PC-3 (cell line): ENCODE measurements around the gene ASB10. TPM values are rescaled to one million over a fixed set of nuclear protein-coding genes. Genes with fewer than 3 reads are reported as not detected.

Experiments used
- ATAC-seq: fragments of 200-7000 bp; cut with Tn5 transposase; 2 replicates; pipeline ENCODE4 v1.9.1; 2020; ENCODE audit warnings: mild to moderate bottlenecking, moderate library complexity
- BruUV-seq: library from RNA; stranded (reverse); fragments of 400-500 nt; replicated peaks from 2 replicates; lab custom pipeline; 2021; lab: Mats Ljungman, UMichigan
- CTCF ChIA-PET: fragments of 300-600 bp; sonication (Branson Sonifier 250); formaldehyde crosslinking; loops from one replicate; lab custom pipeline; 2022; ENCODE audit warnings: antibody characterized with exemption; lab: Charles Lee
- POLR2A ChIA-PET: fragments of 300-600 bp; sonication (Branson Sonifier 250); formaldehyde crosslinking; loops from one replicate; lab custom pipeline; 2022; ENCODE audit warnings: antibody characterized with exemption; ENCODE audit not compliant: unreplicated experiment; lab: Charles Lee
- DNase-seq: peaks from one replicate; pipeline ENCODE4 v3.0.0-alpha.2; 2015
- H2AFZ ChIP-seq: fragments of 300-600 bp; sonication (generic); 2 replicates; pipeline ENCODE4 v1.6.0; 2016; ENCODE audit warnings: antibody characterized with exemption, low read length
- H3F3A ChIP-seq: fragments of 300-600 bp; sonication (generic); one replicate; pipeline ENCODE4 v1.6.0; 2017; ENCODE audit warnings: antibody characterized with exemption, low read length, control low read depth, mild to moderate bottlenecking; ENCODE audit not compliant: unreplicated experiment
- H3K27ac ChIP-seq: fragments of 300-600 bp; sonication (generic); 2 replicates; pipeline ENCODE4 v1.5.1; 2016; ENCODE audit warnings: mild to moderate bottlenecking, low read length
- H3K27me3 ChIP-seq: fragments of 300-600 bp; sonication (generic); 2 replicates; pipeline ENCODE4 v1.6.1; 2016; ENCODE audit warnings: low read length, mixed read lengths
- H3K36me3 ChIP-seq: fragments of 300-600 bp; sonication (generic); 2 replicates; pipeline ENCODE4 v1.6.1; 2016; ENCODE audit warnings: low read depth, mixed run types, low read length, mixed read lengths
- H3K4me1 ChIP-seq: fragments of 300-600 bp; sonication (generic); 2 replicates; pipeline ENCODE4 v1.5.1; 2016; ENCODE audit warnings: low read length; ENCODE audit not compliant: insufficient read depth
- H3K4me2 ChIP-seq: fragments of 300-600 bp; sonication (generic); 2 replicates; pipeline ENCODE4 v1.6.0; 2016; ENCODE audit warnings: low read length
- H3K4me3 ChIP-seq: fragments of 300-600 bp; sonication (generic); 2 replicates; pipeline ENCODE4 v1.5.1; 2016; ENCODE audit warnings: mild to moderate bottlenecking, low read length, mixed read lengths
- H3K79me2 ChIP-seq: fragments of 300-600 bp; sonication (generic); 2 replicates; pipeline ENCODE4 v1.6.1; 2017; ENCODE audit warnings: low read length, mixed read lengths
- H3K9ac ChIP-seq: fragments of 300-600 bp; sonication (generic); 2 replicates; pipeline ENCODE4 v1.6.0; 2016; ENCODE audit warnings: mild to moderate bottlenecking, low read length
- H3K9me2 ChIP-seq: fragments of 300-600 bp; sonication (generic); replicated peaks from 2 replicates; pipeline ENCODE4 v1.6.1; 2016; ENCODE audit warnings: mixed run types, low read length, mixed read lengths
- H3K9me3 ChIP-seq: fragments of 300-600 bp; sonication (generic); 2 replicates; pipeline ENCODE4 v1.6.1; 2016; ENCODE audit warnings: low read length, mixed read lengths
- H4K20me1 ChIP-seq: fragments of 300-600 bp; sonication (generic); 2 replicates; pipeline ENCODE4 v1.6.1; 2016; ENCODE audit warnings: low read length, mixed read lengths
- EZH2 ChIP-seq: fragments of 300-600 bp; sonication (generic); IDR thresholded peaks from one replicate; pipeline ENCODE4 v1.6.1; 2017; ENCODE audit warnings: antibody characterized with exemption, mild to moderate bottlenecking, low read length; ENCODE audit not compliant: unreplicated experiment
- EZH2phosphoT487 ChIP-seq: fragments of 300-600 bp; sonication (generic); IDR thresholded peaks from 2 replicates; pipeline ENCODE4 v1.6.1; 2018; ENCODE audit warnings: mild to moderate bottlenecking, antibody characterized with exemption, low read length, borderline replicate concordance
- intact Hi-C: fragments of 100-400 bp; cut with micrococcal nuclease; formaldehyde crosslinking; loops from 2 replicates; pipeline ENCODE4 v1.9.0; 2023
- total RNA-seq: library from RNA; depleted of rRNA; stranded (reverse); fragments of >200 nt; gene quantifications from 2 replicates; pipeline ENCODE4 v1.2.3, GENCODE V29; 2014
- TF ChIP-seq, protein P1 (sequence below): fragments of 300-600 bp; sonication (generic); conservative IDR thresholded peaks from 2 replicates; pipeline ENCODE4 v1.5.1; 2017; ENCODE audit warnings: antibody characterized with exemption, low read depth, mild to moderate bottlenecking, low read length

Gene ASB10
- total RNA-seq, 1 experiment from 2014 or later, result not detected

- Histone ChIP-seq H2AFZ (no peak overlapping the region), H3K4me3 (no peak overlapping the region), H3K9me2 (no peaks in the 10 kb centered on the region), H3K27me3 (no peaks in the 10 kb centered on the region), H3K79me2 (no peaks in the 10 kb centered on the region), H3K27ac (no peak overlapping the region), H3K4me1 (no peaks in the 10 kb centered on the region), H4K20me1 (no peaks in the 10 kb centered on the region), H3K9ac (no peak overlapping the region), H3K9me3 (no peaks in the 10 kb centered on the region), H3F3A (no peaks in the 10 kb centered on the region), H3K36me3 (peaks cover 5% of the 10 kb centered on the region; the same call in 1 of the 2 replicates), H3K4me2 (no peak overlapping the region)
- intact Hi-C loops, result no loop called here
- ATAC-seq (no peak), DNase-seq (no peak)
- BruUV-seq, result no TSS peak
- TF ChIP-seq EZH2 (no peak), EZH2phosphoT487 (no peak)
- TF ChIP-seq, protein P1, sequence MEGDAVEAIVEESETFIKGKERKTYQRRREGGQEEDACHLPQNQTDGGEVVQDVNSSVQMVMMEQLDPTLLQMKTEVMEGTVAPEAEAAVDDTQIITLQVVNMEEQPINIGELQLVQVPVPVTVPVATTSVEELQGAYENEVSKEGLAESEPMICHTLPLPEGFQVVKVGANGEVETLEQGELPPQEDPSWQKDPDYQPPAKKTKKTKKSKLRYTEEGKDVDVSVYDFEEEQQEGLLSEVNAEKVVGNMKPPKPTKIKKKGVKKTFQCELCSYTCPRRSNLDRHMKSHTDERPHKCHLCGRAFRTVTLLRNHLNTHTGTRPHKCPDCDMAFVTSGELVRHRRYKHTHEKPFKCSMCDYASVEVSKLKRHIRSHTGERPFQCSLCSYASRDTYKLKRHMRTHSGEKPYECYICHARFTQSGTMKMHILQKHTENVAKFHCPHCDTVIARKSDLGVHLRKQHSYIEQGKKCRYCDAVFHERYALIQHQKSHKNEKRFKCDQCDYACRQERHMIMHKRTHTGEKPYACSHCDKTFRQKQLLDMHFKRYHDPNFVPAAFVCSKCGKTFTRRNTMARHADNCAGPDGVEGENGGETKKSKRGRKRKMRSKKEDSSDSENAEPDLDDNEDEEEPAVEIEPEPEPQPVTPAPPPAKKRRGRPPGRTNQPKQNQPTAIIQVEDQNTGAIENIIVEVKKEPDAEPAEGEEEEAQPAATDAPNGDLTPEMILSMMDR, result no peak
- POLR2A ChIA-PET, result no interaction called here
- CTCF ChIA-PET, result no interaction called here
Measured at GRCh38 chr7:151129960-151130591, 57.0 kb downstream of the ASB10 start.

DNA sequence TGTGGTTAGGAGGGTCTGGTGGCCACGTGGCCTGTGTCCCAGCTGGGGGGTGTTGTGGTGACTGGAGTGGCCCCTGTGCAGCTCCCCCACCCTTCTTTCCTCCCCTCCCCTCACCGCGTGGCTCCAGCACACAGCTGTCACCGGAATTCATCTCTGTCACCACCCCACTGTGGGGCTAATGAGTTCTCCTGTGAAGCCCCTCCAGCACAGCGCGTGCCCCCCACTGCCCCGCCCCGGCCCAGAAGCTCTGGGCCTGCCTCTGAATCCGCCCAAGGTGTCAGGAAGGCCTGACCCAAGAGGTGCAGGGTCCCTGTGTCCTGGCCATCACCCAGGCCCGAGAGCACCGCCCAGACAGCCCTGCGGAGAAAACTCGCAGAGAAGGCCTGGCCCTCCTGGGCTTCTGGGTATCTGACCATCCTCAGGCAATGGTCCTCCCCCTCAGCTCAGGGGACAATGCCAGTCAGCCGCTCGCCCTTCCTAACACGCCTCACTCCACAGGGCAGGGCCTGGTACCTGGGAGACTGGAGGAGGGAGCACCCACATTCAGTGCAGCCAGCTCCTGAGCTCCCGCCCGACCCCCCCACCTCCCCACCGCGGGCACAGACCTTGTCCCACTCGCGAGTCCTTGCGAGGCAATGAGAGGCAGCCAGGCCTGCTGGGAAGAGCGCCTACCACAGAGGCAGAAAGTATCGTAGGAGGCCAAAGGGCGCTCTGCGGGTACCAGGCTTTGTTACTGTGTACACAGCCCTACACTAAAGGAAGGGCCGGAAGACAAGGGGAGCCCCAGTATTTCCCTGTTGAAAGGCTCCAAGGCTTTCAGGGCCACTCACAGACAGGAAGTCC lies 57.7 kb downstream of the ASB10 start:
- no TSS peak for BruUV-seq

More for the DNA sequence above, 57.7 kb downstream of the ASB10 start:
- H3K9ac ChIP-seq, result no peak overlapping the region
- no peak overlapping the region for H3K4me3 ChIP-seq
- H3K79me2 ChIP-seq, result no peaks in the 10 kb centered on the region
- TF ChIP-seq EZH2phosphoT487 (no peak), EZH2 (no peak)
- TF ChIP-seq, protein P1, result no peak
- DNase-seq (no peak), ATAC-seq (no peak)
- no peak overlapping the region for H3K4me2 ChIP-seq
- H3K36me3 ChIP-seq, result peaks cover 11% of the 10 kb centered on the region; the same call in 1 of the 2 replicates
- no peaks in the 10 kb centered on the region for H3F3A ChIP-seq
- H3K4me1 ChIP-seq, result no peaks in the 10 kb centered on the region
- ChIA-PET POLR2A (no interaction called here), CTCF (no interaction called here)
- no peaks in the 10 kb centered on the region for H3K9me2 ChIP-seq
- intact Hi-C loops, result no loop called here
- no peak overlapping the region for H2AFZ ChIP-seq
- no peaks in the 10 kb centered on the region for H3K9me3 ChIP-seq
- H3K27me3 ChIP-seq, result no peaks in the 10 kb centered on the region
- no peaks in the 10 kb centered on the region for H4K20me1 ChIP-seq
- no peak overlapping the region for H3K27ac ChIP-seq
